HepG2 (cell line): ENCODE results near the gene TEK. TPM values are rescaled to one million over a fixed set of nuclear protein-coding genes. Genes with fewer than 3 reads are reported as not detected.

ENCODE experiments used
- ATAC-seq: fragments of 200-7000 bp; cut with Tn5 transposase; 3 replicates; pipeline ENCODE4 v1.9.1; 2020; ENCODE audit warnings: mild to moderate bottlenecking, moderate library complexity
- BruUV-seq: library from RNA; stranded (reverse); fragments of 400-500 nt; replicated peaks from 2 replicates; lab custom pipeline; 2021; lab: Mats Ljungman, UMichigan
- CTCF ChIA-PET: fragments of 300-600 bp; formaldehyde crosslinking; extraction: SDS; loops from one replicate; lab custom pipeline; 2021; ENCODE audit warnings: low total read pairs, inconsistent platforms, low intra/inter-chr PET ratio; lab: Yijun Ruan, JAX
- POLR2A ChIA-PET: fragments of 350-600 bp; sonication (Branson Sonifier 250); formaldehyde crosslinking; loops from one replicate; lab custom pipeline; 2020; ENCODE audit warnings: antibody characterized with exemption, inconsistent platforms; lab: Yijun Ruan, JAX
- DNase-seq: peaks from one replicate; pipeline ENCODE4 v3.0.0-alpha.2; 2015; ENCODE audit warnings: low spot score
- FAIRE-seq: peaks from 3 replicates; lab custom pipeline; 2011; peaks lifted over from hg19 to GRCh38; lab: Jason Lieb, UNC
- H2AFZ ChIP-seq: one replicate; pipeline ENCODE4 v1.6.1; 2011; ENCODE audit warnings: low read length, inconsistent platforms
- H3K27ac ChIP-seq: fragments of 300-600 bp; 3 replicates; pipeline ENCODE4 v1.8.0; 2011; ENCODE audit warnings: mixed run types, mild to moderate bottlenecking, mixed read lengths, low read length, inconsistent platforms; ENCODE audit not compliant: insufficient read depth; ENCODE audit errors: extremely low read length
- H3K27me3 ChIP-seq, 2 experiments: fragments of 200-600 bp in 1 of 2; 2 replicates in 1 of 2; 3 replicates in 1 of 2; pipeline versions ENCODE4 v1.6.0 to v1.8.0; 2011; ENCODE audit warnings: low read length in 2 of 2, mild to moderate bottlenecking in 2 of 2, moderate library complexity in 2 of 2, inconsistent platforms in 1 of 2; ENCODE audit not compliant: insufficient read depth in 2 of 2, control insufficient read depth in 1 of 2
- H3K36me3 ChIP-seq, 2 experiments: fragments of 200-600 bp in 1 of 2; replicated peaks in 1 of 2; 2 replicates in 1 of 2; 3 replicates in 1 of 2; pipeline versions ENCODE4 v1.5.1 to v1.8.0; 2011; ENCODE audit warnings: low read length in 2 of 2, inconsistent platforms in 1 of 2; ENCODE audit not compliant: insufficient read depth in 2 of 2, control insufficient read depth in 1 of 2
- H3K4me1 ChIP-seq: 2 replicates; pipeline ENCODE4 v1.5.1; 2012; ENCODE audit warnings: low read length, inconsistent platforms; ENCODE audit not compliant: insufficient read depth
- H3K4me2 ChIP-seq: 2 replicates; pipeline ENCODE4 v1.6.0; 2011; ENCODE audit warnings: low read depth, low read length, inconsistent platforms
- H3K4me3 ChIP-seq, 3 experiments: fragments of 200-600 bp in 1 of 3; sonication (generic), shearing (Covaris generic) in 1 of 3; replicated peaks in 1 of 3; 2 replicates each; pipeline ENCODE4 v1.5.1; 2011 to 2016; ENCODE audit warnings: low read length in 3 of 3, inconsistent platforms in 2 of 3, low read depth in 2 of 3, mild to moderate bottlenecking in 2 of 3, control low read depth in 1 of 3, mixed read lengths in 1 of 3; ENCODE audit not compliant: insufficient read depth in 1 of 3
- H3K79me2 ChIP-seq: one replicate; pipeline ENCODE4 v1.6.1; 2011; ENCODE audit warnings: low read length, inconsistent platforms; ENCODE audit not compliant: insufficient read depth
- H3K9ac ChIP-seq: 2 replicates; pipeline ENCODE4 v1.6.0; 2011; ENCODE audit warnings: mild to moderate bottlenecking, low read depth, low read length, inconsistent platforms; ENCODE audit not compliant: insufficient read depth
- H3K9me3 ChIP-seq: 2 replicates; pipeline ENCODE4 v1.5.1; 2012; ENCODE audit warnings: mild to moderate bottlenecking, low read length
- H4K20me1 ChIP-seq: 2 replicates; pipeline ENCODE4 v1.6.0; 2011; ENCODE audit warnings: inconsistent platforms, mild to moderate bottlenecking, low read length, moderate library complexity; ENCODE audit not compliant: insufficient read depth
- AHR ChIP-seq: IDR thresholded peaks from 2 replicates; pipeline ENCODE4 v1.6.1; 2018; ENCODE audit warnings: missing genetic modification reagents, missing compliant biosample characterization
- FOXJ3 ChIP-seq: sonication (generic); formaldehyde crosslinking; IDR thresholded peaks from 2 replicates; pipeline ENCODE4 v1.4.0; 2020; ENCODE audit warnings: missing genetic modification reagents, mild to moderate bottlenecking, borderline replicate concordance
- GABPA ChIP-seq, 2 experiments: IDR thresholded peaks; 2 replicates each; pipeline ENCODE4 v1.6.1; 2011 to 2016; ENCODE audit warnings: low read depth in 2 of 2, low read length in 1 of 2, missing biosample characterization in 1 of 2, missing genetic modification characterization in 1 of 2
- HHEX ChIP-seq: IDR thresholded peaks from 2 replicates; pipeline ENCODE4 v1.6.1; 2016; ENCODE audit warnings: control low read depth
- JARID2 ChIP-seq: sonication (generic); formaldehyde crosslinking; IDR thresholded peaks from 2 replicates; pipeline ENCODE4 v1.8.1; 2023; ENCODE audit warnings: missing genetic modification reagents, inconsistent platforms; ENCODE audit not compliant: insufficient replicate concordance
- JDP2 ChIP-seq: sonication (generic); formaldehyde crosslinking; IDR thresholded peaks from 2 replicates; pipeline ENCODE4 v1.8.1; 2022; ENCODE audit warnings: missing genetic modification reagents, borderline replicate concordance
- PPARG ChIP-seq: conservative IDR thresholded peaks from 2 replicates; pipeline ENCODE4 v1.6.1; 2016; ENCODE audit warnings: missing biosample characterization, missing genetic modification reagents
- ZNF335 ChIP-seq: sonication (generic); formaldehyde crosslinking; IDR thresholded peaks from 2 replicates; pipeline ENCODE4 v1.4.0; 2020; ENCODE audit warnings: missing genetic modification reagents
- ZNF644 ChIP-seq: IDR thresholded peaks from 2 replicates; pipeline ENCODE4 v1.6.1; 2016; ENCODE audit warnings: low read depth
- WGBS: methylation state at CpG from one replicate; pipeline ENCODE4 v1.1.6; 2017; ENCODE audit warnings: low lambda C conversion rate; 5-methylcytosine and 5-hydroxymethylcytosine counted together
- in situ Hi-C: cut with HindIII; loops from 2 replicates; pipeline ENCODE4 v1.10.0; 2017; ENCODE audit warnings: low pct_unique_long_range_greater_than_20kb; ENCODE audit not compliant: extremely low pct_ligation_motif_present
- intact Hi-C: fragments of 100-400 bp; cut with micrococcal nuclease; formaldehyde crosslinking; loops from one replicate; pipeline ENCODE4 v1.10.0; 2022; ENCODE audit not compliant: unreplicated experiment
- polyA plus RNA-seq, 8 experiments: library from polyadenylated mRNA; depleted of rRNA in 3 of 8; stranded (reverse) in 7 of 8; unstranded in 1 of 8; fragments of >200 nt; fragmentation: Illumina TruSeq in 4 of 8; extraction: Trizol in 4 of 8; gene quantifications; 2 replicates each; pipeline versions ENCODE4 v1.2.1 to v1.2.3, GENCODE V29; 2011 to 2016; ENCODE audit warnings: low read depth in 4 of 8, missing spikeins in 1 of 8, mixed read lengths in 1 of 8; ENCODE audit not compliant: insufficient read depth in 1 of 8
- total RNA-seq, 5 experiments: library from RNA; depleted of rRNA; stranded (reverse); fragments of >200 nt; fragmentation: Illumina TruSeq; extraction: Trizol; gene quantifications; 2 replicates each; pipeline ENCODE4 v1.2.3, GENCODE V29; 2016; ENCODE audit warnings: low read depth in 1 of 5

TEK gene
- total and polyA plus RNA-seq, 2 of the 13 experiments (the other 11 are each of a cell fraction or from before 2014, with no cell fraction given), result not detected

DNA sequence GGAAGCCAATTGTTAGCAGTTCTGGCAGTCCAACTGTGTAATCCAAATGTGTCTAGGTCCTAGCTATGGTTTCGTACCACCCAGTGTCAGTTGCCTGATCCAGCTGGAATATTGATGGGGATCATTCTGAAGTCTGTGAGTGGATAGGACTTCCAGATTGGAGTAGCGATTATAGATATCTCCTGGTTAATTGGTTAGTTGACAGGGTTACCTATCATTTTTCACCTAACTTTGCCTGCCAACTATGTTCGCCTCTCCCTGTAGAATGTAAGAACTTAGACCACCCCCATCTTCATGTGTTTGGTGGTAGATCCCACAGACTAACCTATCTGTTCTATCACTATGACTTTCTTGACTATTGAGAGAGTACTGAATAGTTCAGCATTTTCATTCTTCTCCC is 59.9 kb downstream of the TEK start:
- Histone ChIP-seq H3K27ac (no peak overlapping the region), H3K79me2 (no peaks in the 10 kb centered on the region), H2AFZ (no peak overlapping the region), H3K4me3 (no peak overlapping the region), H3K4me1 (no peaks in the 10 kb centered on the region), H4K20me1 (no peaks in the 10 kb centered on the region), H3K9me3 (no peaks in the 10 kb centered on the region), H3K9ac (no peak overlapping the region), H3K36me3 (no peaks in the 10 kb centered on the region), H3K4me2 (no peak overlapping the region), H3K27me3 (no peaks in the 10 kb centered on the region; a peak in 1 of 5 replicates)
- FAIRE-seq, result no peak
- no peak for DNase-seq
- in situ Hi-C loops, result no loop called here
- CTCF ChIA-PET, result no interaction called here
- TF ChIP-seq GABPA (IDR thresholded peaks at IDR 0.05; ENCODE audit: low read depth, low read length), result no peak
- no peak for TF ChIP-seq GABPA (CRISPR knock-in tag; IDR thresholded peaks at IDR 0.05; ENCODE audit: low read depth)
- intact Hi-C loops, result no loop called here
- WGBS, result 19% methylated on average over 3 of the region's 3 CpGs
- POLR2A ChIA-PET, result no interaction called here
- no TSS peak for BruUV-seq
- no peak for ATAC-seq

- H3K9ac ChIP-seq, result no peak overlapping the region
- H3K4me2 ChIP-seq, result no peak overlapping the region
- H2AFZ ChIP-seq, result no peak overlapping the region
- 7% methylated on average over 3 of the region's 3 CpGs for WGBS
- POLR2A ChIA-PET, result no interaction called here
- no peak for TF ChIP-seq JDP2 (CRISPR knock-in tag)
- no peak for TF ChIP-seq HHEX (CRISPR knock-in tag)
- no peak for TF ChIP-seq AHR (CRISPR knock-in tag)
- no peak for TF ChIP-seq JARID2
- TF ChIP-seq ZNF644 (CRISPR knock-in tag), result no peak
- no peak for TF ChIP-seq FOXJ3 (CRISPR knock-in tag)
- no peak for TF ChIP-seq ZNF335 (CRISPR knock-in tag)
- TF ChIP-seq PPARG (CRISPR knock-in tag), result no peak
- TF ChIP-seq, all 625 proteins: peak for 0
- Histone ChIP-seq H3K36me3 (no peaks in the 10 kb centered on the region), H3K4me3 (no peak overlapping the region), H3K27me3 (no peaks in the 10 kb centered on the region), H4K20me1 (no peaks in the 10 kb centered on the region), H3K27ac (no peak overlapping the region), H3K9me3 (0 out of 2 replicates have a peak, but pooled peaks cover 7% of the 10 kb centered on the region), H3K4me1 (no peaks in the 10 kb centered on the region), H3K79me2 (no peaks in the 10 kb centered on the region)
- intact Hi-C loops (no loop called here), in situ Hi-C loops (no loop called here)
- FAIRE-seq, result no peak
- DNase-seq, result no peak
- BruUV-seq, result no TSS peak
- no peak for ATAC-seq
- CTCF ChIA-PET, result no interaction called here
These were observed 67.9 kb downstream of the TEK start for GRCh38 chr9:27176971-27177370.
